Adrenal gland (tissue), 5 donors: ENCODE results near the gene ENDOV.

ENCODE experiments used
- POLR2A ChIP-seq, 2 donors: fragments of 450-650 bp; IDR thresholded peaks; one replicate each; pipeline ENCODE4 v1.6.1; 2017; ENCODE audit warnings: antibody characterized with exemption in 2 of 2, mild to moderate bottlenecking in 2 of 2, moderate library complexity in 1 of 2
- TF ChIP-seq, protein P1 (sequence below), 6 experiments: fragments of 450-650 bp in 4 of 6; fragments of 200-600 bp in 2 of 6; sonication (generic) in 1 of 6; IDR thresholded peaks; 1 replicate in 5 of 6; 2 replicates in 1 of 6; pipeline versions ENCODE4 v1.5.1 to v1.8.0; 2016 to 2021; ENCODE audit warnings: antibody characterized with exemption in 6 of 6, mild to moderate bottlenecking in 2 of 6, moderate library complexity in 1 of 6
- donor health status: DM: no; HTN: no; CAD: no.

DNA sequence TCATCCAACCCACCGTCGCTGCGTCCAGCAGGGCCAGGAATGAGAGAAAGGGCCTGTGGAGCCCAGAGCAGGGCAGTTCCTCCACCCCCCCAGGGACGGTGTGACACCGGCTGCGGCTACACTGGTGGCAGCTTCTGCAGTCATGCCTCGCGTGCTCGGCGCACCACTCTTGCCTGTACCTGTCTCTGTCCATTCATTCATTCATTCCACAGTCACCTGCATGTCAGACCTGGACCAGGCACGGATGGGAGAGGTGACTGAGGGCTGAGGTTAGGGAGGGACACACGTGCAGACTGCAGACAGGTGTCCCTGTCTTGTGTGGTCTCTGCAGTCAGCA is 27.3 kb downstream of the ENDOV start:
- TF ChIP-seq POLR2A (IDR thresholded peaks at IDR 0.05) = no peak
- TF ChIP-seq, protein P1, sequence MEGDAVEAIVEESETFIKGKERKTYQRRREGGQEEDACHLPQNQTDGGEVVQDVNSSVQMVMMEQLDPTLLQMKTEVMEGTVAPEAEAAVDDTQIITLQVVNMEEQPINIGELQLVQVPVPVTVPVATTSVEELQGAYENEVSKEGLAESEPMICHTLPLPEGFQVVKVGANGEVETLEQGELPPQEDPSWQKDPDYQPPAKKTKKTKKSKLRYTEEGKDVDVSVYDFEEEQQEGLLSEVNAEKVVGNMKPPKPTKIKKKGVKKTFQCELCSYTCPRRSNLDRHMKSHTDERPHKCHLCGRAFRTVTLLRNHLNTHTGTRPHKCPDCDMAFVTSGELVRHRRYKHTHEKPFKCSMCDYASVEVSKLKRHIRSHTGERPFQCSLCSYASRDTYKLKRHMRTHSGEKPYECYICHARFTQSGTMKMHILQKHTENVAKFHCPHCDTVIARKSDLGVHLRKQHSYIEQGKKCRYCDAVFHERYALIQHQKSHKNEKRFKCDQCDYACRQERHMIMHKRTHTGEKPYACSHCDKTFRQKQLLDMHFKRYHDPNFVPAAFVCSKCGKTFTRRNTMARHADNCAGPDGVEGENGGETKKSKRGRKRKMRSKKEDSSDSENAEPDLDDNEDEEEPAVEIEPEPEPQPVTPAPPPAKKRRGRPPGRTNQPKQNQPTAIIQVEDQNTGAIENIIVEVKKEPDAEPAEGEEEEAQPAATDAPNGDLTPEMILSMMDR (IDR thresholded peaks at IDR 0.05) = no peak
